ENCODE results near the gene PTRH1. TPM values are rescaled to one million over a fixed set of nuclear protein-coding genes. Genes with fewer than 3 reads are reported as not detected.

Gene PTRH1
- total and polyA plus RNA-seq, 2 donors from 2014 or later, result 20.5 to 41.3 TPM

- Histone ChIP-seq H3K4me1 (ENCODE audit: control insufficient read depth in 2 of 3, insufficient read depth in 2 of 3, low read depth in 1 of 3, low read length in 3 of 3) (no peaks in the 10 kb centered on the region), H3K27me3 (ENCODE audit: control insufficient read depth, insufficient read depth, low read length) (no peaks in the 10 kb centered on the region), H3K27ac (ENCODE audit: low read depth in 2 of 2, low read length in 2 of 2) (no peak within 1 kb of the TSS), H3K4me3 (ENCODE audit: low read length in 3 of 3) (no peak within 1 kb of the TSS), H3K9ac (ENCODE audit: low read length in 3 of 3) (no peak within 1 kb of the TSS), H3K36me3 (ENCODE audit: control insufficient read depth in 2 of 3, insufficient read depth in 3 of 3, low read length in 3 of 3) (no peaks in the 10 kb centered on the region), H3K9me3 (ENCODE audit: control insufficient read depth in 2 of 3, insufficient read depth in 1 of 3, low read length in 3 of 3) (no peaks in the 10 kb centered on the region)
- DNase-seq (peak in 3 of 5 donors; percentile 51 to 60 (median 56)), FAIRE-seq (no peak)
- TF ChIP-seq CTCF (IDR thresholded peaks at IDR 0.05; ENCODE audit: borderline replicate concordance, extremely low read depth, insufficient read depth), result no peak
- intact Hi-C loops (cut with DNase I), result no loop called here
Measured at GRCh38 chr9:127706836-127707241, 8.6 kb downstream of the PTRH1 start, which contains the start of gene CFAP157. Gene CFAP157 (plus strand): TSS chr9:127706988. CDS start chr9:127707032, 44 bp downstream.

DNA sequence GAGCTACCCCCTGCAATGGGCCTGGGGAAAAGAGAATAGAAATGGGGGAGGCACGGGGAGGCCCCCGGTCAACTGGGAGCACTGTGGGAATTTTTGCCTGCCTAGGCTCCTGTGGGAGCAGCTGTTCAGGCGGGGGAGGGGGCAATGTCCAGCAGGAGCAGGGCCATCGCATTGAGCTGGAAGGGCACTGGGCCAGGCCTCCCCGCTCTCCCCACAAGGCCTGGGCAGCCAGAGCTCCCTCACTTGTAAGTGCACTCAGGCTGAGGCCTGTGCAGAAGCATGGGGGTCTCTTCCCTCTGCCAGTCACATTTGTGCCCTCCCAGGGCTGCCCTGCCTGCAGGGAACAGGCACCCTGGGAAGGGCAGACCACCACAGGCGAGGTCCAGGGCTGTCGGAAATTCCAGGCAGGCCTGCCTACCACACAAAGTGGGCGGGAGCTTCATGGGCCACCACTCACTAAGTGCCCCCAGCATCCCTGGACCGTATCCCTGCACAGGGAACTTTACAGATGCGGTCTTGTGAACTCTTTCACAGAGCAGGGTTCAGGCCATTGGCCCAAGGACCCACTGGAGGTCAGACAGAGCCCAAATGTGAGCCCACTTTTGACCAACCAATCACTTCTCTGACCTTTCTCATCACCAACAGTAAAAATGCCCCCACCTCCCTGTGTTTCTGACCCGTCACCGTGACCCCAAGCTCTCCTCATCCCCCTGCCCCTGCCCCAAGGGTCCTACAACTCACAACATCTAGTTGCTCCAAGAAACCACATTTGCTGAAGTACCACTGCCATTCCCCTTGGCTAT, 9.7 kb downstream of the PTRH1 start:
- DNase-seq (peak in 4 of 5 donors; percentile 55 to 62 (median 59)), FAIRE-seq (no peak)
- no peaks in the 10 kb centered on the region for H3K9me3 ChIP-seq (ENCODE audit: control insufficient read depth in 2 of 3, insufficient read depth in 1 of 3, low read length in 3 of 3)
- no peak overlapping the region for H3K27ac ChIP-seq (ENCODE audit: low read depth in 2 of 2, low read length in 2 of 2)
- no peak overlapping the region for H3K4me3 ChIP-seq (ENCODE audit: low read length in 3 of 3)
- H3K4me1 ChIP-seq (ENCODE audit: control insufficient read depth in 2 of 3, insufficient read depth in 2 of 3, low read depth in 1 of 3, low read length in 3 of 3), result peaks cover 0 to 6% (median 0%) of the 10 kb centered on the region in 3 donors
- intact Hi-C loops (cut with DNase I), result no loop called here
- no peaks in the 10 kb centered on the region for H3K36me3 ChIP-seq (ENCODE audit: control insufficient read depth in 2 of 3, insufficient read depth in 3 of 3, low read length in 3 of 3)
- no peaks in the 10 kb centered on the region for H3K27me3 ChIP-seq (ENCODE audit: control insufficient read depth, insufficient read depth, low read length)
- H3K9ac ChIP-seq (ENCODE audit: low read length in 3 of 3), result no peak overlapping the region
- no peak for TF ChIP-seq CTCF (IDR thresholded peaks at IDR 0.05; ENCODE audit: borderline replicate concordance, extremely low read depth, insufficient read depth)

- Histone ChIP-seq H3K9me3 (ENCODE audit: control insufficient read depth in 2 of 3, insufficient read depth in 1 of 3, low read length in 3 of 3) (no peaks in the 10 kb centered on the region), H3K27me3 (ENCODE audit: control insufficient read depth, insufficient read depth, low read length) (no peaks in the 10 kb centered on the region), H3K4me3 (ENCODE audit: low read length in 3 of 3) (no peak overlapping the region), H3K4me1 (ENCODE audit: control insufficient read depth in 2 of 3, insufficient read depth in 2 of 3, low read depth in 1 of 3, low read length in 3 of 3) (peaks cover 0 to 8% (median 0%) of the 10 kb centered on the region in 3 donors), H3K9ac (ENCODE audit: low read length in 3 of 3) (no peak overlapping the region), H3K27ac (ENCODE audit: low read depth in 2 of 2, low read length in 2 of 2) (no peak overlapping the region), H3K36me3 (ENCODE audit: control insufficient read depth in 2 of 3, insufficient read depth in 3 of 3, low read length in 3 of 3) (no peaks in the 10 kb centered on the region)
- DNase-seq (no peak), FAIRE-seq (no peak)
- intact Hi-C loops (cut with DNase I), result no loop called here
- TF ChIP-seq CTCF (IDR thresholded peaks at IDR 0.05; ENCODE audit: borderline replicate concordance, extremely low read depth, insufficient read depth), result no peak
Measured at GRCh38 chr9:127703289-127703946, 12.0 kb downstream of the PTRH1 start.
